Endometrium (tissue), 2 donors: Measurements from ENCODE around the gene KAT2A.

ENCODE experiments used
- FAIRE-seq: peaks from 2 replicates; lab custom pipeline; 2012; peaks lifted over from hg19 to GRCh38; lab: Jason Lieb, UNC
- donor health status: control.
- donor health status: control.

Gene KAT2A

GRCh38 chr17:42094375-42095069 is 26.6 kb downstream of the KAT2A start:
- no peak for FAIRE-seq

GRCh38 chr17:42092939-42093338 is 28.2 kb downstream of the KAT2A start:
- FAIRE-seq: no peak

GRCh38 chr17:42090964-42091790 is 30.0 kb downstream of the KAT2A start:
- no peak for FAIRE-seq

- FAIRE-seq: no peak
These were observed 32.4 kb downstream of the KAT2A start for GRCh38 chr17:42088736-42089135.

- no peak for FAIRE-seq
These were observed 33.1 kb downstream of the KAT2A start for GRCh38 chr17:42087736-42088705.

GRCh38 chr17:42087042-42087701 is 34.0 kb downstream of the KAT2A start:
- FAIRE-seq: no peak

GRCh38 chr17:42081516-42082129 is 39.5 kb downstream of the KAT2A start:
- no peak for FAIRE-seq

- FAIRE-seq: no peak
These were observed 41.6 kb downstream of the KAT2A start for GRCh38 chr17:42079541-42079940.

- no peak for FAIRE-seq
These were observed 42.6 kb downstream of the KAT2A start for GRCh38 chr17:42078396-42079043.

- no peak for FAIRE-seq
These were observed 43.4 kb downstream of the KAT2A start for GRCh38 chr17:42077755-42078154.

- no peak for FAIRE-seq
These were observed 44.2 kb downstream of the KAT2A start for GRCh38 chr17:42076797-42077559.

- no peak for FAIRE-seq
These were observed 45.4 kb downstream of the KAT2A start for GRCh38 chr17:42075789-42076188.

- no peak for FAIRE-seq
These were observed 48.6 kb downstream of the KAT2A start for GRCh38 chr17:42072323-42073187.

- no peak for FAIRE-seq
These were observed 49.4 kb downstream of the KAT2A start for GRCh38 chr17:42071810-42072209.

GRCh38 chr17:42068979-42069378 is 52.2 kb downstream of the KAT2A start:
- FAIRE-seq: no peak

GRCh38 chr17:42067371-42068091 is 53.6 kb downstream of the KAT2A start:
- no peak for FAIRE-seq

- no peak for FAIRE-seq
These were observed 56.0 kb downstream of the KAT2A start for GRCh38 chr17:42065201-42065600.
